HepG2 (cell line): ENCODE data around the gene SH2D2A. TPM values are rescaled to one million over a fixed set of nuclear protein-coding genes. Genes with fewer than 3 reads are reported as not detected.
A peak's percentile ranks its signal among the peaks of the same experiment; 100 is the strongest.

ENCODE experiments used
- CREBL2 ChIP-seq: sonication (generic); formaldehyde crosslinking; IDR thresholded peaks from 2 replicates; pipeline ENCODE4 v1.8.1; 2023; ENCODE audit warnings: missing genetic modification reagents, mild to moderate bottlenecking, borderline replicate concordance
- DR1 ChIP-seq: sonication (generic); formaldehyde crosslinking; IDR thresholded peaks from 2 replicates; pipeline ENCODE4 v1.8.0; 2021; ENCODE audit warnings: mild to moderate bottlenecking, missing genetic modification reagents, inconsistent platforms
- FOSL2 ChIP-seq: sonication (generic); formaldehyde crosslinking; IDR thresholded peaks from 2 replicates; pipeline ENCODE4 v1.4.0; 2020; ENCODE audit warnings: missing genetic modification reagents
- GMEB1 ChIP-seq: sonication (generic); formaldehyde crosslinking; IDR thresholded peaks from 2 replicates; pipeline ENCODE4 v1.5.1; 2020; ENCODE audit warnings: missing genetic modification reagents, mild to moderate bottlenecking, borderline replicate concordance
- GTF3A ChIP-seq: sonication (generic); formaldehyde crosslinking; conservative IDR thresholded peaks from 2 replicates; pipeline ENCODE4 v1.4.0; 2020; ENCODE audit warnings: mild to moderate bottlenecking, missing genetic modification reagents
- HDAC6 ChIP-seq: fragments of 200-600 bp; sonication (generic); IDR thresholded peaks from 2 replicates; pipeline ENCODE4 v1.7.0; 2017; ENCODE audit warnings: mild to moderate bottlenecking, antibody characterized with exemption, low read length, low read depth
- HOXA3 ChIP-seq: sonication (generic); formaldehyde crosslinking; IDR thresholded peaks from 2 replicates; pipeline ENCODE4 v1.5.0; 2020; ENCODE audit warnings: missing genetic modification reagents
- HOXD1 ChIP-seq: sonication (generic); formaldehyde crosslinking; IDR thresholded peaks from 2 replicates; pipeline ENCODE4 v1.5.0; 2020; ENCODE audit warnings: missing genetic modification reagents
- KLF11 ChIP-seq: IDR thresholded peaks from 2 replicates; pipeline ENCODE4 v1.6.1; 2016; ENCODE audit warnings: missing compliant biosample characterization
- MAX ChIP-seq: IDR thresholded peaks from 2 replicates; pipeline ENCODE4 v1.6.1; 2012; ENCODE audit warnings: inconsistent platforms
- NFIC ChIP-seq: IDR thresholded peaks from 2 replicates; pipeline ENCODE4 v1.6.1; 2012; ENCODE audit warnings: mild to moderate bottlenecking, low read length, inconsistent platforms
- NFYB ChIP-seq: sonication (generic); formaldehyde crosslinking; IDR thresholded peaks from 2 replicates; pipeline ENCODE4 v1.4.0; 2020; ENCODE audit warnings: missing genetic modification reagents
- PHF20 ChIP-seq: sonication (generic); formaldehyde crosslinking; IDR thresholded peaks from 2 replicates; pipeline ENCODE4 v1.5.0; 2020; ENCODE audit warnings: mild to moderate bottlenecking, missing genetic modification reagents
- RXRB ChIP-seq: IDR thresholded peaks from 2 replicates; pipeline ENCODE4 v1.6.1; 2016; ENCODE audit warnings: borderline replicate concordance, missing genetic modification reagents, missing compliant biosample characterization
- SIX1 ChIP-seq: sonication (generic); formaldehyde crosslinking; IDR thresholded peaks from 2 replicates; pipeline ENCODE4 v1.4.0; 2020; ENCODE audit warnings: missing genetic modification reagents, borderline replicate concordance
- THAP11 ChIP-seq: IDR thresholded peaks from 2 replicates; pipeline ENCODE4 v1.6.1; 2016; ENCODE audit warnings: missing biosample characterization, missing genetic modification reagents
- ZBTB38 ChIP-seq: sonication (generic); formaldehyde crosslinking; IDR thresholded peaks from 2 replicates; pipeline ENCODE4 v1.5.1; 2020; ENCODE audit warnings: mild to moderate bottlenecking, missing genetic modification reagents
- ZBTB42 ChIP-seq: sonication (generic); formaldehyde crosslinking; IDR thresholded peaks from 2 replicates; pipeline ENCODE4 v1.5.0; 2020; ENCODE audit warnings: mild to moderate bottlenecking, missing genetic modification reagents
- ZFP1 ChIP-seq: IDR thresholded peaks from 2 replicates; pipeline ENCODE4 v1.6.1; 2016
- ZFP41 ChIP-seq: sonication (generic); formaldehyde crosslinking; IDR thresholded peaks from 2 replicates; pipeline ENCODE4 v1.4.0; 2020; ENCODE audit warnings: mild to moderate bottlenecking, missing genetic modification reagents, borderline replicate concordance
- ZNF121 ChIP-seq: sonication (generic); formaldehyde crosslinking; IDR thresholded peaks from 2 replicates; pipeline ENCODE4 v1.5.0; 2020; ENCODE audit warnings: mild to moderate bottlenecking, missing genetic modification reagents
- ZNF513 ChIP-seq: sonication (generic); formaldehyde crosslinking; conservative IDR thresholded peaks from 2 replicates; pipeline ENCODE4 v1.5.0; 2020; ENCODE audit warnings: missing genetic modification reagents
- ZNF678 ChIP-seq: sonication (generic); formaldehyde crosslinking; IDR thresholded peaks from 2 replicates; pipeline ENCODE4 v1.4.0; 2020; ENCODE audit warnings: mild to moderate bottlenecking, missing genetic modification reagents
- ZNF788 ChIP-seq: sonication (generic); formaldehyde crosslinking; IDR thresholded peaks from 2 replicates; pipeline ENCODE4 v1.5.0; 2020; ENCODE audit warnings: mild to moderate bottlenecking, missing genetic modification reagents, borderline replicate concordance
- polyA plus RNA-seq, 8 experiments: library from polyadenylated mRNA; depleted of rRNA in 3 of 8; stranded (reverse) in 7 of 8; unstranded in 1 of 8; fragments of >200 nt; fragmentation: Illumina TruSeq in 4 of 8; extraction: Trizol in 4 of 8; gene quantifications; 2 replicates each; pipeline versions ENCODE4 v1.2.1 to v1.2.3, GENCODE V29; 2011 to 2016; ENCODE audit warnings: low read depth in 4 of 8, missing spikeins in 1 of 8, mixed read lengths in 1 of 8; ENCODE audit not compliant: insufficient read depth in 1 of 8
- total RNA-seq, 5 experiments: library from RNA; depleted of rRNA; stranded (reverse); fragments of >200 nt; fragmentation: Illumina TruSeq; extraction: Trizol; gene quantifications; 2 replicates each; pipeline ENCODE4 v1.2.3, GENCODE V29; 2016; ENCODE audit warnings: low read depth in 1 of 5

The SH2D2A gene
- total and polyA plus RNA-seq, 2 of the 13 experiments (the other 11 are each of a cell fraction or from before 2014, with no cell fraction given): 0.57 to 0.73 TPM

GRCh38 chr1:156767101-156767878 lies 49.4 kb downstream of the SH2D2A start, which contains the start of gene PRCC (continued):
- peak; percentile 87; the same call in 1 of the 2 replicates for TF ChIP-seq ZNF678
- peak; percentile 45; the same call in 1 of the 2 replicates for TF ChIP-seq RXRB
- peak; percentile 77 for TF ChIP-seq PHF20 (CRISPR knock-in tag)
- TF ChIP-seq NFIC: peak; percentile 38; the same call in 1 of the 2 replicates
- TF ChIP-seq HOXD1 (CRISPR knock-in tag): 0 out of 2 replicates have a peak, but pooled peaks have one; percentile 72
- peak; percentile 98 for TF ChIP-seq THAP11 (CRISPR knock-in tag)
- peak; percentile 37; the same call in 1 of the 2 replicates for TF ChIP-seq KLF11 (CRISPR knock-in tag)
- peak; percentile 55; the same call in 1 of the 2 replicates for TF ChIP-seq ZNF788 (CRISPR knock-in tag)
- no peak for TF ChIP-seq CREBL2 (CRISPR knock-in tag)
- TF ChIP-seq ZFP1 (CRISPR knock-in tag): 0 out of 2 replicates have a peak, but pooled peaks have one; percentile 11
- no peak for TF ChIP-seq GTF3A (CRISPR knock-in tag)
- TF ChIP-seq GMEB1 (CRISPR knock-in tag): peak; percentile 92
- TF ChIP-seq ZNF513 (CRISPR knock-in tag): peak; percentile 93
- peak; percentile 45; the same call in 1 of the 2 replicates for TF ChIP-seq SIX1
- TF ChIP-seq HDAC6: no peak
- TF ChIP-seq FOSL2: peak; percentile 57
- peak; percentile 57 for TF ChIP-seq NFYB (CRISPR knock-in tag)
- TF ChIP-seq MAX: 0 out of 2 replicates have a peak, but pooled peaks have one; percentile 36
- TF ChIP-seq HOXA3 (CRISPR knock-in tag): peak; percentile 79; the same call in 1 of the 2 replicates
- peak; percentile 58; the same call in 1 of the 2 replicates for TF ChIP-seq ZBTB38
- TF ChIP-seq ZFP41 (CRISPR knock-in tag): 0 out of 2 replicates have a peak, but pooled peaks have one; percentile 44
- TF ChIP-seq ZNF121 (CRISPR knock-in tag): 0 out of 2 replicates have a peak, but pooled peaks have one; percentile 29
- TF ChIP-seq DR1 (CRISPR knock-in tag): 0 out of 2 replicates have a peak, but pooled peaks have one; percentile 40
- TF ChIP-seq ZBTB42 (CRISPR knock-in tag): peak; percentile 64; the same call in 1 of the 2 replicates
